CD4-positive, alpha-beta T cell (primary cell): ENCODE results near the gene HADHB. TPM values are rescaled to one million over a fixed set of nuclear protein-coding genes. Genes with fewer than 3 reads are reported as not detected.

Experiments
- ATAC-seq: fragments of 200-7000 bp; cut with Tn5 transposase; one replicate; pipeline ENCODE4 v1.10.0; 2022; ENCODE audit warnings: mild to moderate bottlenecking; ENCODE audit not compliant: poor library complexity
- CTCF ChIA-PET: fragments of 350-600 bp; sonication (Branson Sonifier 250); formaldehyde crosslinking; loops from one replicate; lab custom pipeline; 2021; ENCODE audit warnings: antibody characterized with exemption, inconsistent platforms; lab: Charles Lee
- POLR2A ChIA-PET: fragments of 350-600 bp; sonication (Branson Sonifier 250); formaldehyde crosslinking; loops from one replicate; lab custom pipeline; 2021; ENCODE audit warnings: antibody characterized with exemption, inconsistent platforms; lab: Charles Lee
- DNase-seq, 14 experiments: peaks; one replicate each; pipeline ENCODE4 v3.0.0-alpha.2; 2013 to 2020; ENCODE audit warnings: mixed read lengths in 2 of 14
- H3K27ac ChIP-seq, 2 donors: one replicate each; pipeline versions ENCODE4 v1.5.1 to v1.7.0; 2013; ENCODE audit warnings: low read length in 2 of 2, low read depth in 1 of 2, mild to moderate bottlenecking in 1 of 2
- H3K27me3 ChIP-seq, 2 experiments: 1 replicate in 1 of 2; 2 replicates in 1 of 2; pipeline versions ENCODE4 v1.6.1 to v1.7.0; 2013; ENCODE audit warnings: low read length in 2 of 2, control low read depth in 1 of 2, mild to moderate bottlenecking in 1 of 2, moderate library complexity in 1 of 2; ENCODE audit not compliant: insufficient read depth in 2 of 2, control insufficient read depth in 1 of 2
- H3K36me3 ChIP-seq: one replicate; pipeline ENCODE4 v1.6.1; 2013; ENCODE audit warnings: low read length, control low read depth; ENCODE audit not compliant: insufficient read depth
- H3K4me1 ChIP-seq: one replicate; pipeline ENCODE4 v1.6.1; 2013; ENCODE audit warnings: low read length, control low read depth; ENCODE audit not compliant: insufficient read depth
- H3K4me3 ChIP-seq: one replicate; pipeline ENCODE4 v1.5.1; 2013; ENCODE audit warnings: mild to moderate bottlenecking, low read length, moderate library complexity
- H3K9me3 ChIP-seq, 2 experiments: 1 replicate in 1 of 2; 2 replicates in 1 of 2; pipeline versions ENCODE4 v1.6.1 to v1.7.0; 2013; ENCODE audit warnings: low read length in 2 of 2, mild to moderate bottlenecking in 2 of 2, control low read depth in 1 of 2, moderate library complexity in 1 of 2; ENCODE audit not compliant: control insufficient read depth in 1 of 2, insufficient read depth in 1 of 2
- H3K27ac Mint-ChIP-seq: one replicate; pipeline ENCODE4 v1.8.0; 2020; ENCODE audit warnings: mixed read lengths
- H3K27me3 Mint-ChIP-seq: one replicate; pipeline ENCODE4 v1.8.0; 2021; ENCODE audit warnings: mixed read lengths
- H3K36me3 Mint-ChIP-seq: one replicate; pipeline ENCODE4 v1.8.0; 2021; ENCODE audit warnings: low read depth, mixed read lengths
- H3K4me1 Mint-ChIP-seq: one replicate; pipeline ENCODE4 v1.8.0; 2021; ENCODE audit warnings: low read depth, mixed read lengths
- H3K4me3 Mint-ChIP-seq: one replicate; pipeline ENCODE4 v1.8.0; 2020; ENCODE audit warnings: mild to moderate bottlenecking, mixed read lengths
- H3K9me3 Mint-ChIP-seq: one replicate; pipeline ENCODE4 v1.8.0; 2020; ENCODE audit warnings: mixed read lengths
- CTCF ChIP-seq: fragments of 200-600 bp; IDR thresholded peaks from one replicate; pipeline ENCODE4 v1.8.0; 2022; ENCODE audit warnings: antibody characterized with exemption, mild to moderate bottlenecking
- intact Hi-C, 2 experiments: fragments of 100-400 bp; cut with DNase I in 1 of 2; cut with micrococcal nuclease in 1 of 2; formaldehyde crosslinking; loops; one replicate each; pipeline versions ENCODE4 v1.15.1 to v1.9.0; 2023 to 2025; cut with DNase I, micrococcal nuclease
- total RNA-seq, 174 experiments: library from RNA in 2 of 174; stranded (reverse) in 2 of 174; gene quantifications; one replicate each; pipeline ENCODE4 v1.2.3 and lab custom pipeline; 2021 to 2026

Gene HADHB
- total RNA-seq, 2 experiments from 2014 or later = 25.2 to 30.3 TPM

GRCh38 chr2:26270373-26270772 lies 25.6 kb downstream of the HADHB start:
- no peaks in the 10 kb centered on the region for H3K9me3 ChIP-seq
- no peak overlapping the region for H3K4me3 ChIP-seq
- ChIA-PET CTCF (no interaction called here), POLR2A (no interaction called here)
- DNase-seq (no peak), ATAC-seq (no peak)
- no peak overlapping the region for H3K4me3 Mint-ChIP-seq
- no peaks in the 10 kb centered on the region for H3K4me1 Mint-ChIP-seq
- peaks cover 17% of the 10 kb centered on the region for H3K36me3 ChIP-seq
- H3K27ac ChIP-seq = no peak overlapping the region
- H3K36me3 Mint-ChIP-seq = peaks cover 38% of the 10 kb centered on the region
- H3K27ac Mint-ChIP-seq = no peak overlapping the region
- no peaks in the 10 kb centered on the region for H3K4me1 ChIP-seq
- no peak for TF ChIP-seq CTCF
- H3K27me3 Mint-ChIP-seq = no peaks in the 10 kb centered on the region
- H3K27me3 ChIP-seq = no peaks in the 10 kb centered on the region
- no peaks in the 10 kb centered on the region for H3K9me3 Mint-ChIP-seq
- intact Hi-C loops = no loop called here

GRCh38 chr2:26273501-26273900 lies 28.8 kb downstream of the HADHB start:
- peaks cover 57% of the 10 kb centered on the region for H3K36me3 Mint-ChIP-seq
- no peaks in the 10 kb centered on the region for H3K4me1 ChIP-seq
- ATAC-seq (no peak), DNase-seq (no peak)
- intact Hi-C loops = no loop called here
- H3K36me3 ChIP-seq = peaks cover 37% of the 10 kb centered on the region
- no peak overlapping the region for H3K27ac Mint-ChIP-seq
- ChIA-PET POLR2A (no interaction called here), CTCF (no interaction called here)
- no peak overlapping the region for H3K4me3 Mint-ChIP-seq
- H3K27me3 ChIP-seq = no peaks in the 10 kb centered on the region
- no peak overlapping the region for H3K27ac ChIP-seq
- H3K27me3 Mint-ChIP-seq = no peaks in the 10 kb centered on the region
- H3K4me3 ChIP-seq = no peak overlapping the region
- H3K4me1 Mint-ChIP-seq = no peaks in the 10 kb centered on the region
- H3K9me3 Mint-ChIP-seq = no peaks in the 10 kb centered on the region
- no peak for TF ChIP-seq CTCF
- H3K9me3 ChIP-seq = no peaks in the 10 kb centered on the region

- ATAC-seq = no peak
- H3K4me3 ChIP-seq = no peak overlapping the region
- TF ChIP-seq CTCF = no peak
- CTCF ChIA-PET = no interaction called here
- H3K4me1 Mint-ChIP-seq = no peaks in the 10 kb centered on the region
- H3K4me3 Mint-ChIP-seq = no peak overlapping the region
- no peak overlapping the region for H3K27ac ChIP-seq
- H3K27me3 ChIP-seq = no peaks in the 10 kb centered on the region
- peaks cover 64% of the 10 kb centered on the region for H3K36me3 Mint-ChIP-seq
- DNase-seq = peak in 2 of 14 experiments; percentile 39 to 41
- no peak overlapping the region for H3K27ac Mint-ChIP-seq
- no peaks in the 10 kb centered on the region for H3K27me3 Mint-ChIP-seq
- H3K9me3 Mint-ChIP-seq = no peaks in the 10 kb centered on the region
- H3K4me1 ChIP-seq = no peaks in the 10 kb centered on the region
- POLR2A ChIA-PET = interaction anchor here (1.7 kb wide), 1 partner anchor 10 kb away, joined by 4 read pairs; no protein-coding TSS in a partner anchor
- intact Hi-C loops = no loop called here
- H3K36me3 ChIP-seq = peaks cover 43% of the 10 kb centered on the region
- H3K9me3 ChIP-seq = no peaks in the 10 kb centered on the region
Observed at GRCh38 chr2:26274058-26274613, 29.4 kb downstream of the HADHB start.
